ENCODE results near the gene CA10. TPM values are rescaled to one million over a fixed set of nuclear protein-coding genes. Genes with fewer than 3 reads are reported as not detected.

CA10 gene
- total RNA-seq (not detected), polyA plus RNA-seq (not detected)
- long read RNA-seq, donor 1, result 0 reads
- long read RNA-seq, donor 2, result 0 reads
- long read RNA-seq, donor 3, result 0 reads

GRCh38 chr17:52158450-52159042 is at the start of gene CA10:
Gene CA10 (minus strand): TSS chr17:52158714.
- no peak within 1 kb of the TSS for H3K4me3 ChIP-seq
- H3K27ac ChIP-seq, result no peak within 1 kb of the TSS
- TF ChIP-seq CTCF (IDR thresholded peaks at IDR 0.05) (no peak), POLR2A (IDR thresholded peaks at IDR 0.05) (no peak)
- ATAC-seq, result no peak
- DNase-seq, result peak in 1 of 5 donors; percentile 53
- peaks cover 0 to 9% (median 0%) of the 10 kb centered on the region in 12 donors for H3K9me3 ChIP-seq
- no peaks in the 10 kb centered on the region for H3K36me3 ChIP-seq
- H3K4me1 ChIP-seq, result peaks cover 0 to 11% (median 0%) of the 10 kb centered on the region in 12 donors
- 2 to 4% (median 2%) methylated on average over 9 to 52 of the region's 52 CpGs for WGBS, 4 donors
- H3K27me3 ChIP-seq, result peaks cover 13 to 78% (median 38%) of the 10 kb centered on the region in 9 donors
- intact Hi-C loops (cut with DNase I), result no loop called here

- no peak overlapping the region for H3K4me3 ChIP-seq
- no peaks in the 10 kb centered on the region for H3K36me3 ChIP-seq
- no peak for TF ChIP-seq POLR2A (IDR thresholded peaks at IDR 0.05)
- no peak for TF ChIP-seq CTCF (IDR thresholded peaks at IDR 0.05)
- ATAC-seq (no peak), DNase-seq (no peak)
- peaks cover 0 to 5% (median 0%) of the 10 kb centered on the region in 9 donors for H3K27me3 ChIP-seq
- no peaks in the 10 kb centered on the region for H3K4me1 ChIP-seq
- intact Hi-C loops (cut with DNase I), result no loop called here
- WGBS, 4 donors, result 33 to 76% (median 60%) methylated on average over 2 of the region's 2 CpGs
- H3K27ac ChIP-seq, result no peak overlapping the region
- no peaks in the 10 kb centered on the region for H3K9me3 ChIP-seq
Observed at GRCh38 chr17:52207796-52208195, 49.3 kb upstream of the CA10 start.

GRCh38 chr17:52202520-52203080 is 44.1 kb upstream of the CA10 start:
- ATAC-seq, result no peak
- DNase-seq, result no peak
- Histone ChIP-seq H3K27me3 (no peaks in the 10 kb centered on the region), H3K4me1 (no peaks in the 10 kb centered on the region), H3K9me3 (no peaks in the 10 kb centered on the region), H3K36me3 (no peaks in the 10 kb centered on the region), H3K4me3 (no peak overlapping the region), H3K27ac (no peak overlapping the region)
- 70 to 76% (median 71%) methylated on average over 2 of the region's 2 CpGs for WGBS, 4 donors
- intact Hi-C loops (cut with DNase I), result no loop called here
- TF ChIP-seq POLR2A (IDR thresholded peaks at IDR 0.05) (no peak), CTCF (IDR thresholded peaks at IDR 0.05) (no peak)

- H3K9me3 ChIP-seq, result no peaks in the 10 kb centered on the region
- intact Hi-C loops (cut with DNase I), result no loop called here
- H3K27me3 ChIP-seq, result no peaks in the 10 kb centered on the region
- TF ChIP-seq CTCF (IDR thresholded peaks at IDR 0.05) (no peak), POLR2A (IDR thresholded peaks at IDR 0.05) (no peak)
- no peaks in the 10 kb centered on the region for H3K4me1 ChIP-seq
- DNase-seq (no peak), ATAC-seq (peak in 1 of 4 donors; percentile 15)
- 48 to 82% (median 57%) methylated on average over 2 of the region's 2 CpGs for WGBS, 4 donors
- H3K27ac ChIP-seq, result no peak overlapping the region
- no peaks in the 10 kb centered on the region for H3K36me3 ChIP-seq
- no peak overlapping the region for H3K4me3 ChIP-seq
Observed at GRCh38 chr17:52201767-52202519, 43.4 kb upstream of the CA10 start.

All from heart left ventricle (tissue), 16 donors.